Hepatocyte (in vitro differentiated cells): Measurements from ENCODE around the gene SORCS2. TPM values are rescaled to one million over a fixed set of nuclear protein-coding genes. Genes with fewer than 3 reads are reported as not detected.

Experiments
- DNase-seq: peaks from one replicate; pipeline ENCODE4 v3.0.0-alpha.2; 2016; ENCODE audit warnings: low spot score
- H2AFZ ChIP-seq: fragments of 200-600 bp; sonication (generic); 2 replicates; pipeline ENCODE4 v1.6.0; 2016; ENCODE audit warnings: antibody characterized with exemption, mild to moderate bottlenecking
- H3K27ac ChIP-seq: fragments of 200-600 bp; sonication (generic); 2 replicates; pipeline ENCODE4 v1.5.1; 2016; ENCODE audit warnings: mild to moderate bottlenecking
- H3K27me3 ChIP-seq: fragments of 200-600 bp; sonication (generic); 2 replicates; pipeline ENCODE4 v1.6.1; 2016
- H3K36me3 ChIP-seq: fragments of 200-600 bp; sonication (generic); replicated peaks from 2 replicates; pipeline ENCODE4 v1.5.1; 2016; ENCODE audit warnings: low read depth; ENCODE audit not compliant: insufficient read depth
- H3K4me1 ChIP-seq: fragments of 200-600 bp; sonication (generic); 2 replicates; pipeline ENCODE4 v1.5.1; 2016; ENCODE audit warnings: mild to moderate bottlenecking, moderate library complexity; ENCODE audit not compliant: insufficient read depth
- H3K4me2 ChIP-seq: fragments of 200-600 bp; sonication (generic); 2 replicates; pipeline ENCODE4 v1.6.0; 2016
- H3K4me3 ChIP-seq: fragments of 200-600 bp; sonication (generic); 2 replicates; pipeline ENCODE4 v1.5.1; 2016; ENCODE audit warnings: mild to moderate bottlenecking
- H3K79me2 ChIP-seq: fragments of 200-600 bp; sonication (generic); 2 replicates; pipeline ENCODE4 v1.6.0; 2017; ENCODE audit warnings: mild to moderate bottlenecking
- H3K9me2 ChIP-seq: fragments of 200-600 bp; sonication (generic); replicated peaks from 2 replicates; pipeline ENCODE4 v1.6.0; 2017; ENCODE audit warnings: mild to moderate bottlenecking; ENCODE audit not compliant: insufficient read depth
- H3K9me3 ChIP-seq: fragments of 200-600 bp; sonication (generic); 2 replicates; pipeline ENCODE4 v1.5.1; 2016; ENCODE audit warnings: low read depth, mild to moderate bottlenecking
- H4K20me1 ChIP-seq: fragments of 200-600 bp; sonication (generic); 2 replicates; pipeline ENCODE4 v1.6.0; 2016; ENCODE audit warnings: mild to moderate bottlenecking; ENCODE audit not compliant: insufficient read depth, poor library complexity, severe bottlenecking
- CTCF ChIP-seq: fragments of 200-600 bp; sonication (generic); IDR thresholded peaks from 2 replicates; pipeline ENCODE4 v1.5.1; 2016; ENCODE audit warnings: antibody characterized with exemption, mild to moderate bottlenecking; ENCODE audit not compliant: poor library complexity
- EZH2 ChIP-seq: fragments of 200-600 bp; sonication (generic); IDR thresholded peaks from 2 replicates; pipeline ENCODE4 v1.6.1; 2016; ENCODE audit warnings: antibody characterized with exemption, mild to moderate bottlenecking, borderline replicate concordance
- EZH2phosphoT487 ChIP-seq: fragments of 200-600 bp; sonication (generic); IDR thresholded peaks from one replicate; pipeline ENCODE4 v1.6.1; 2018; ENCODE audit warnings: antibody characterized with exemption, mild to moderate bottlenecking, low read depth, moderate library complexity; ENCODE audit not compliant: unreplicated experiment, severe bottlenecking
- WGBS: methylation state at CpG from one replicate; pipeline ENCODE4 v1.1.6; 2016; ENCODE audit warnings: low lambda C conversion rate; ENCODE audit errors: missing lambda C conversion rate; 5-methylcytosine and 5-hydroxymethylcytosine counted together
- polyA plus RNA-seq: library from polyadenylated mRNA; unstranded; fragments of >200 nt; fragmentation: Nextera tagmentation; extraction: Ambion mirVana; gene quantifications from 2 replicates; pipeline ENCODE4 v1.2.1, GENCODE V29; 2016
- total RNA-seq: library from RNA; depleted of rRNA; stranded (reverse); fragments of >200 nt; gene quantifications from 2 replicates; pipeline ENCODE4 v1.2.3, GENCODE V29; 2014

Gene SORCS2
- total and polyA plus RNA-seq, 2 experiments from 2014 or later = 1.6 to 4.8 TPM

- no peak overlapping the region for H3K4me3 ChIP-seq
- H3K4me2 ChIP-seq = no peak overlapping the region
- H3K9me3 ChIP-seq = no peaks in the 10 kb centered on the region
- no peaks in the 10 kb centered on the region for H3K9me2 ChIP-seq
- no peaks in the 10 kb centered on the region for H3K4me1 ChIP-seq
- H4K20me1 ChIP-seq = no peaks in the 10 kb centered on the region
- TF ChIP-seq EZH2phosphoT487 (no peak), EZH2 (no peak), CTCF (no peak)
- no peak for DNase-seq
- no peaks in the 10 kb centered on the region for H3K79me2 ChIP-seq
- peaks cover 18% of the 10 kb centered on the region for H3K27me3 ChIP-seq
- WGBS = 98% methylated on average over 16 of the region's 16 CpGs
- H2AFZ ChIP-seq = no peak overlapping the region
- no peaks in the 10 kb centered on the region for H3K36me3 ChIP-seq
- no peak overlapping the region for H3K27ac ChIP-seq
These were observed 531.3 kb downstream of the SORCS2 start for GRCh38 chr4:7723625-7724024.

- Histone ChIP-seq H3K4me1 (no peaks in the 10 kb centered on the region), H3K9me2 (no peaks in the 10 kb centered on the region), H4K20me1 (no peaks in the 10 kb centered on the region), H3K9me3 (no peaks in the 10 kb centered on the region), H2AFZ (no peak overlapping the region), H3K4me3 (no peak overlapping the region), H3K79me2 (no peaks in the 10 kb centered on the region), H3K4me2 (no peak overlapping the region), H3K27me3 (no peaks in the 10 kb centered on the region), H3K36me3 (no peaks in the 10 kb centered on the region), H3K27ac (no peak overlapping the region)
- DNase-seq = no peak
- TF ChIP-seq EZH2 = no peak
- TF ChIP-seq CTCF = no peak
- TF ChIP-seq EZH2phosphoT487 = no peak
- 91% methylated on average over 9 of the region's 9 CpGs for WGBS
These were observed 533.6 kb downstream of the SORCS2 start for GRCh38 chr4:7725951-7726350.

- 84% methylated on average over 18 of the region's 22 CpGs for WGBS
- Histone ChIP-seq H3K27me3 (no peaks in the 10 kb centered on the region), H3K36me3 (no peaks in the 10 kb centered on the region), H4K20me1 (no peaks in the 10 kb centered on the region), H3K79me2 (no peaks in the 10 kb centered on the region), H3K4me2 (no peak overlapping the region), H2AFZ (no peak overlapping the region), H3K9me3 (no peaks in the 10 kb centered on the region), H3K4me1 (no peaks in the 10 kb centered on the region), H3K9me2 (no peaks in the 10 kb centered on the region), H3K4me3 (no peak overlapping the region), H3K27ac (no peak overlapping the region)
- TF ChIP-seq EZH2phosphoT487 (no peak), EZH2 (no peak), CTCF (no peak)
- no peak for DNase-seq
These were observed 534.5 kb downstream of the SORCS2 start for GRCh38 chr4:7726665-7727413.
